ENCODE results near the gene IL11RA. TPM values are rescaled to one million over a fixed set of nuclear protein-coding genes. Genes with fewer than 3 reads are reported as not detected.

The IL11RA gene
- total RNA-seq, 3 donors from 2014 or later, result 7.7 to 10.4 (median 8.8) TPM

GRCh38 chr9:34693560-34693959 lies 41.6 kb downstream of the IL11RA start:
- no peaks in the 10 kb centered on the region for H3K36me3 Mint-ChIP-seq (ENCODE audit: insufficient read depth)
- no peaks in the 10 kb centered on the region for H3K4me1 Mint-ChIP-seq (ENCODE audit: low read depth)
- H3K4me3 Mint-ChIP-seq, result no peak overlapping the region
- DNase-seq, result no peak
- no peak for ATAC-seq
- peaks cover 3% of the 10 kb centered on the region for H3K27me3 Mint-ChIP-seq (ENCODE audit: low read depth)
- no peaks in the 10 kb centered on the region for H3K9me3 Mint-ChIP-seq

- Mint-ChIP-seq H3K27me3 (ENCODE audit: low read depth) (peaks cover 1% of the 10 kb centered on the region), H3K36me3 (ENCODE audit: insufficient read depth) (no peaks in the 10 kb centered on the region), H3K4me3 (no peak overlapping the region), H3K9me3 (no peaks in the 10 kb centered on the region), H3K4me1 (ENCODE audit: low read depth) (no peaks in the 10 kb centered on the region)
- DNase-seq, result no peak
- ATAC-seq, result no peak
These were observed 42.8 kb downstream of the IL11RA start for GRCh38 chr9:34694811-34695210.

- no peaks in the 10 kb centered on the region for H3K9me3 Mint-ChIP-seq
- no peaks in the 10 kb centered on the region for H3K36me3 Mint-ChIP-seq (ENCODE audit: insufficient read depth)
- H3K4me3 Mint-ChIP-seq, result peak overlapping the region; percentile 72
- peaks cover 7% of the 10 kb centered on the region for H3K27me3 Mint-ChIP-seq (ENCODE audit: low read depth)
- peaks cover 5% of the 10 kb centered on the region for H3K4me1 Mint-ChIP-seq (ENCODE audit: low read depth)
- ATAC-seq, result peak; percentile 90 to 91
- DNase-seq, result peak; percentile 72
These were observed 49.2 kb downstream of the IL11RA start for GRCh38 chr9:34701023-34701768.

GRCh38 chr9:34701769-34702736 lies 50.1 kb downstream of the IL11RA start:
- ATAC-seq (peak; percentile 78 to 82), DNase-seq (peak; percentile 81)
- H3K4me3 Mint-ChIP-seq, result peak overlapping the region; percentile 72
- H3K4me1 Mint-ChIP-seq (ENCODE audit: low read depth), result peaks cover 5% of the 10 kb centered on the region
- H3K27me3 Mint-ChIP-seq (ENCODE audit: low read depth), result peaks cover 7% of the 10 kb centered on the region
- no peaks in the 10 kb centered on the region for H3K9me3 Mint-ChIP-seq
- H3K36me3 Mint-ChIP-seq (ENCODE audit: insufficient read depth), result no peaks in the 10 kb centered on the region

- no peak for ATAC-seq
- Mint-ChIP-seq H3K27me3 (ENCODE audit: low read depth) (peaks cover 2% of the 10 kb centered on the region), H3K9me3 (no peaks in the 10 kb centered on the region), H3K36me3 (ENCODE audit: insufficient read depth) (no peaks in the 10 kb centered on the region), H3K4me1 (ENCODE audit: low read depth) (no peaks in the 10 kb centered on the region), H3K4me3 (no peak overlapping the region)
- no peak for DNase-seq
These were observed 55.1 kb downstream of the IL11RA start for GRCh38 chr9:34707130-34707529.

GRCh38 chr9:34709196-34709978 lies 57.4 kb downstream of the IL11RA start:
- ATAC-seq (no peak), DNase-seq (no peak)
- Mint-ChIP-seq H3K36me3 (ENCODE audit: insufficient read depth) (no peaks in the 10 kb centered on the region), H3K27me3 (ENCODE audit: low read depth) (peaks cover 8% of the 10 kb centered on the region), H3K9me3 (no peaks in the 10 kb centered on the region), H3K4me3 (no peak overlapping the region), H3K4me1 (ENCODE audit: low read depth) (no peaks in the 10 kb centered on the region)

GRCh38 chr9:34710023-34710422 lies 58.0 kb downstream of the IL11RA start, which contains the start of gene CCL21:
TSS of gene CCL21 (minus strand) at chr9:34710136. CDS start at chr9:34710066, 70 bp downstream.
- H3K9me3 Mint-ChIP-seq, result no peaks in the 10 kb centered on the region
- H3K27me3 Mint-ChIP-seq (ENCODE audit: low read depth), result peaks cover 14% of the 10 kb centered on the region
- ATAC-seq (no peak), DNase-seq (no peak)
- no peaks in the 10 kb centered on the region for H3K36me3 Mint-ChIP-seq (ENCODE audit: insufficient read depth)
- H3K4me1 Mint-ChIP-seq (ENCODE audit: low read depth), result no peaks in the 10 kb centered on the region
- H3K4me3 Mint-ChIP-seq, result no peak within 1 kb of the TSS

Other genes starting within 250 kb of the IL11RA start
- 10 to 100 TPM; 23.1 to 31.2 (median 26.4) TPM for gene FAM219A, start 193.6 kb upstream of the IL11RA start, total RNA-seq
- gene DNAI1, start 193.4 kb upstream of the IL11RA start, total RNA-seq, result not detected
- gene ENHO, start 129.2 kb upstream of the IL11RA start, total RNA-seq, result not detected
- gene CNTFR, start 62.5 kb upstream of the IL11RA start, total RNA-seq, result under 1 TPM in 1 of 3 donors, not detected in 2; 0.18 TPM
- 10 to 100 TPM; 26.6 to 30.2 (median 29.9) TPM for gene RPP25L, start 40.1 kb upstream of the IL11RA start, total RNA-seq
- gene DCTN3, start 31.7 kb upstream of the IL11RA start, total RNA-seq, result 10 to 100 TPM; 58.8 to 69.2 (median 64.2) TPM
- not detected for gene ARID3C, start 23.1 kb upstream of the IL11RA start, total RNA-seq
- 100 to 1,000 TPM; 120 to 128 (median 123) TPM for gene SIGMAR1, start 14.4 kb upstream of the IL11RA start, total RNA-seq
- 10 to 100 TPM; 29.8 to 37.7 (median 30.3) TPM for gene GALT, start 5.5 kb upstream of the IL11RA start, total RNA-seq
- under 1 TPM; 0.24 to 0.43 (median 0.26) TPM for gene CCL27, start 10.5 kb downstream of the IL11RA start, total RNA-seq
- gene CCL19, start 39.1 kb downstream of the IL11RA start, total RNA-seq, result 1 to 10 TPM in 2 of 3 donors, under 1 TPM in 1; 0.82 to 1.1 (median 1.0) TPM
- gene CCL21, start 58.0 kb downstream of the IL11RA start, total RNA-seq, result not detected